Eye (tissue), 1 donor: ENCODE results near the gene TRPC4AP.

Experiments
- DNase-seq: peaks from one replicate; pipeline ENCODE4 v3.0.0-alpha.2; 2015

The TRPC4AP gene

GRCh38 chr20:35000922-35001595 lies 91.5 kb downstream of the TRPC4AP start:
- DNase-seq, result no peak

GRCh38 chr20:35000311-35000921 lies 92.2 kb downstream of the TRPC4AP start:
- DNase-seq, result no peak

GRCh38 chr20:34999782-35000181 lies 92.8 kb downstream of the TRPC4AP start:
- DNase-seq, result no peak

GRCh38 chr20:34999021-34999451 lies 93.6 kb downstream of the TRPC4AP start:
- no peak for DNase-seq

- DNase-seq, result no peak
Measured at GRCh38 chr20:34998331-34998950, 94.2 kb downstream of the TRPC4AP start.

GRCh38 chr20:34997774-34998173 lies 94.8 kb downstream of the TRPC4AP start:
- DNase-seq, result no peak

- DNase-seq, result peak; percentile 88
Measured at GRCh38 chr20:34997131-34997561, 95.5 kb downstream of the TRPC4AP start.

GRCh38 chr20:34996243-34997028 lies 96.2 kb downstream of the TRPC4AP start:
- DNase-seq, result no peak

GRCh38 chr20:34995696-34996095 lies 96.9 kb downstream of the TRPC4AP start:
- DNase-seq, result no peak

GRCh38 chr20:34995192-34995591 lies 97.4 kb downstream of the TRPC4AP start:
- DNase-seq, result no peak

- no peak for DNase-seq
Measured at GRCh38 chr20:34994509-34995131, 98.0 kb downstream of the TRPC4AP start.

GRCh38 chr20:34993941-34994508 lies 98.6 kb downstream of the TRPC4AP start:
- no peak for DNase-seq

- no peak for DNase-seq
Measured at GRCh38 chr20:34992751-34993417, 99.7 kb downstream of the TRPC4AP start.

- DNase-seq, result no peak
Measured at GRCh38 chr20:34990661-34991214, 101.9 kb downstream of the TRPC4AP start.

- no peak for DNase-seq
Measured at GRCh38 chr20:34990231-34990630, 102.4 kb downstream of the TRPC4AP start.

GRCh38 chr20:34989670-34990069 lies 102.9 kb downstream of the TRPC4AP start:
- DNase-seq, result no peak

GRCh38 chr20:34989118-34989517 lies 103.5 kb downstream of the TRPC4AP start:
- DNase-seq, result no peak

- DNase-seq, result no peak
Measured at GRCh38 chr20:34988191-34988540, 104.4 kb downstream of the TRPC4AP start.

GRCh38 chr20:34987288-34988190 lies 105.1 kb downstream of the TRPC4AP start:
- DNase-seq, result no peak
